GM23338 (cell line): ENCODE data around the gene SLC35A1. TPM values are rescaled to one million over a fixed set of nuclear protein-coding genes. Genes with fewer than 3 reads are reported as not detected.

Source experiments
- ATAC-seq: fragments of 200-7000 bp; cut with Tn5 transposase; 3 replicates; pipeline ENCODE4 v1.9.1; 2020
- DNase-seq: peaks from one replicate; pipeline ENCODE4 v3.0.0-alpha.2; 2015; ENCODE audit warnings: low spot score
- H2AFZ ChIP-seq: fragments of 200-600 bp; sonication (generic); 2 replicates; pipeline ENCODE4 v1.8.0; 2016; ENCODE audit warnings: antibody characterized with exemption, mild to moderate bottlenecking, moderate library complexity
- H3F3A ChIP-seq: fragments of 200-600 bp; sonication (generic); replicated peaks from 2 replicates; pipeline ENCODE4 v1.8.0; 2017; ENCODE audit warnings: antibody characterized with exemption, mixed run types, low read depth
- H3K27ac ChIP-seq: fragments of 200-600 bp; sonication (generic); 2 replicates; pipeline ENCODE4 v1.6.1; 2016; ENCODE audit warnings: low read depth
- H3K27me3 ChIP-seq: fragments of 200-600 bp; sonication (generic); 2 replicates; pipeline ENCODE4 v1.8.0; 2016; ENCODE audit warnings: mild to moderate bottlenecking, mixed run types, moderate library complexity; ENCODE audit not compliant: insufficient read depth
- H3K36me3 ChIP-seq: fragments of 200-600 bp; sonication (generic); 2 replicates; pipeline ENCODE4 v1.8.0; 2016; ENCODE audit warnings: mild to moderate bottlenecking; ENCODE audit not compliant: insufficient read depth
- H3K4me1 ChIP-seq: fragments of 200-600 bp; sonication (generic); 2 replicates; pipeline ENCODE4 v1.8.0; 2016; ENCODE audit warnings: mild to moderate bottlenecking, moderate library complexity; ENCODE audit not compliant: insufficient read depth
- H3K4me2 ChIP-seq: fragments of 200-600 bp; sonication (generic); 2 replicates; pipeline ENCODE4 v1.7.1; 2017; ENCODE audit warnings: mixed run types
- H3K4me3 ChIP-seq: fragments of 200-600 bp; sonication (generic); 2 replicates; pipeline ENCODE4 v1.6.1; 2016; ENCODE audit warnings: mixed run types
- H3K79me2 ChIP-seq: fragments of 200-600 bp; sonication (generic); replicated peaks from 2 replicates; pipeline ENCODE4 v1.8.0; 2017; ENCODE audit warnings: mild to moderate bottlenecking; ENCODE audit not compliant: insufficient read depth
- H3K9me2 ChIP-seq: fragments of 200-600 bp; sonication (generic); 2 replicates; pipeline ENCODE4 v1.8.0; 2017; ENCODE audit not compliant: insufficient read depth
- H4K20me1 ChIP-seq: fragments of 200-600 bp; sonication (generic); replicated peaks from 2 replicates; pipeline ENCODE4 v1.8.0; 2017; ENCODE audit warnings: mild to moderate bottlenecking; ENCODE audit not compliant: insufficient read depth
- H3K27ac Mint-ChIP-seq: 2 replicates; pipeline ENCODE4 v1.8.0; 2020; ENCODE audit warnings: inconsistent platforms, mild to moderate bottlenecking, moderate library complexity, mixed read lengths
- H3K27me3 Mint-ChIP-seq: 3 replicates; pipeline ENCODE4 v1.8.0; 2022; ENCODE audit warnings: low read depth, mild to moderate bottlenecking, moderate library complexity, mixed read lengths, inconsistent platforms; ENCODE audit not compliant: insufficient read depth, poor library complexity
- H3K36me3 Mint-ChIP-seq: 3 replicates; pipeline ENCODE4 v1.8.0; 2021; ENCODE audit warnings: low read depth, mild to moderate bottlenecking, inconsistent platforms, moderate library complexity, mixed read lengths
- H3K4me1 Mint-ChIP-seq: 3 replicates; pipeline ENCODE4 v1.8.0; 2020; ENCODE audit warnings: mild to moderate bottlenecking, inconsistent platforms, mixed read lengths
- H3K4me3 Mint-ChIP-seq: 3 replicates; pipeline ENCODE4 v1.8.0; 2021; ENCODE audit warnings: moderate library complexity, mild to moderate bottlenecking, inconsistent platforms, mixed read lengths
- H3K9me3 Mint-ChIP-seq: 3 replicates; pipeline ENCODE4 v1.8.0; 2020; ENCODE audit warnings: moderate library complexity, mild to moderate bottlenecking, inconsistent platforms, mixed read lengths
- CREB1 ChIP-seq: fragments of 250-450 bp; sonication (Bioruptor Pico); IDR thresholded peaks from 2 replicates; pipeline ENCODE4 v1.5.0; 2020; ENCODE audit warnings: low read depth, mild to moderate bottlenecking, moderate library complexity
- CTCF ChIP-seq, 2 experiments: fragments of 200-600 bp in 1 of 2; sonication (generic) in 1 of 2; conservative IDR thresholded peaks; 2 replicates each; pipeline versions ENCODE4 v1.5.1 to v1.6.1; 2016 to 2017; ENCODE audit warnings: antibody characterized with exemption in 2 of 2, low read depth in 2 of 2, mild to moderate bottlenecking in 2 of 2, moderate library complexity in 1 of 2
- ETS1 ChIP-seq: IDR thresholded peaks from 2 replicates; pipeline ENCODE4 v1.6.1; 2016; ENCODE audit warnings: antibody characterized with exemption
- EZH2 ChIP-seq: fragments of 200-600 bp; sonication (generic); IDR thresholded peaks from one replicate; pipeline ENCODE4 v1.8.0; 2017; ENCODE audit warnings: antibody characterized with exemption, mild to moderate bottlenecking, low read depth; ENCODE audit not compliant: unreplicated experiment
- EZH2phosphoT487 ChIP-seq: fragments of 200-600 bp; sonication (generic); IDR thresholded peaks from one replicate; pipeline ENCODE4 v1.8.1; 2018; ENCODE audit warnings: antibody characterized with exemption; ENCODE audit not compliant: unreplicated experiment
- JUNB ChIP-seq: IDR thresholded peaks from one replicate; pipeline ENCODE4 v1.6.1; 2016; ENCODE audit warnings: antibody characterized with exemption; ENCODE audit not compliant: unreplicated experiment
- NANOG ChIP-seq: IDR thresholded peaks from 2 replicates; pipeline ENCODE4 v1.6.1; 2016; ENCODE audit warnings: antibody characterized with exemption, borderline replicate concordance
- POLR2AphosphoS5 ChIP-seq: IDR thresholded peaks from 2 replicates; pipeline ENCODE4 v1.6.1; 2016; ENCODE audit warnings: antibody characterized with exemption, low read depth
- STAT1 ChIP-seq: IDR thresholded peaks from one replicate; pipeline ENCODE4 v1.6.1; 2016; ENCODE audit warnings: antibody characterized with exemption; ENCODE audit not compliant: unreplicated experiment
- ZNF114 ChIP-seq: fragments of 250-450 bp; sonication (Bioruptor Pico); IDR thresholded peaks from 2 replicates; pipeline ENCODE4 v1.5.0; 2020; ENCODE audit warnings: mild to moderate bottlenecking, moderate library complexity
- ZNF331 ChIP-seq: fragments of 250-450 bp; sonication (Bioruptor Pico); IDR thresholded peaks from 2 replicates; pipeline ENCODE4 v1.5.0; 2020; ENCODE audit warnings: low read depth, mild to moderate bottlenecking, moderate library complexity
- polyA plus RNA-seq: library from polyadenylated mRNA; unstranded; fragments of >200 nt; fragmentation: Nextera tagmentation; extraction: Ambion mirVana; gene quantifications from 2 replicates; pipeline ENCODE4 v1.2.1, GENCODE V29; 2016
- total RNA-seq: library from RNA; depleted of rRNA; stranded (reverse); fragments of >200 nt; shearing (Covaris generic); gene quantifications from 2 replicates; pipeline ENCODE4 v1.2.3, GENCODE V29; 2014

SLC35A1 gene
- total and polyA plus RNA-seq, 2 experiments from 2014 or later: 11.1 to 15.1 TPM

- TF ChIP-seq CREB1 (no peak), CTCF (conservative IDR thresholded peaks at IDR 0.05; ENCODE audit: low read depth in 2 of 2) (no peak)
These were observed 71.6 kb downstream of the SLC35A1 start (continued) for GRCh38 chr6:87544474-87544735.

- no peaks in the 10 kb centered on the region for H3K9me3 Mint-ChIP-seq
- TF ChIP-seq NANOG: no peak
- TF ChIP-seq STAT1: no peak
- no peak for TF ChIP-seq CTCF (conservative IDR thresholded peaks at IDR 0.05; ENCODE audit: low read depth in 2 of 2)
- TF ChIP-seq CREB1: no peak
- no peak for TF ChIP-seq ZNF331
- TF ChIP-seq EZH2phosphoT487: no peak
- TF ChIP-seq EZH2: no peak
- no peak for TF ChIP-seq JUNB
- TF ChIP-seq ETS1: no peak
- no peak for TF ChIP-seq POLR2AphosphoS5
- TF ChIP-seq ZNF114: no peak
- no peak overlapping the region for H2AFZ ChIP-seq
- H3K27me3 Mint-ChIP-seq: no peaks in the 10 kb centered on the region
- H3K4me3 ChIP-seq: no peak overlapping the region
- H3F3A ChIP-seq: no peaks in the 10 kb centered on the region
- H3K27ac ChIP-seq: no peak overlapping the region
- H3K36me3 Mint-ChIP-seq: peaks cover 34% of the 10 kb centered on the region
- H3K4me1 Mint-ChIP-seq: no peaks in the 10 kb centered on the region
- no peaks in the 10 kb centered on the region for H3K9me2 ChIP-seq
- H3K27me3 ChIP-seq: no peaks in the 10 kb centered on the region
- peaks cover 2% of the 10 kb centered on the region for H3K79me2 ChIP-seq
- H3K4me1 ChIP-seq: no peaks in the 10 kb centered on the region
- no peak overlapping the region for H3K27ac Mint-ChIP-seq
- 0 out of 2 replicates have a peak, but pooled peaks cover 4% of the 10 kb centered on the region for H3K36me3 ChIP-seq
- H4K20me1 ChIP-seq: 0 out of 2 replicates have a peak, but pooled peaks cover 3% of the 10 kb centered on the region
- H3K4me3 Mint-ChIP-seq: no peak overlapping the region
- H3K4me2 ChIP-seq: no peak overlapping the region
- DNase-seq (no peak), ATAC-seq (no peak)
These were observed 79.0 kb downstream of the SLC35A1 start for GRCh38 chr6:87551799-87552198.
